Calu3 (cell line): ENCODE results near the gene NF1. TPM values are rescaled to one million over a fixed set of nuclear protein-coding genes. Genes with fewer than 3 reads are reported as not detected.

ENCODE experiments used
- BruUV-seq: library from RNA; stranded (reverse); fragments of 400-500 nt; replicated peaks from 2 replicates; lab custom pipeline; 2021; lab: Mats Ljungman, UMichigan
- CTCF ChIA-PET: fragments of 300-600 bp; sonication (Branson Sonifier 250); formaldehyde crosslinking; loops from one replicate; lab custom pipeline; 2022; ENCODE audit warnings: antibody characterized with exemption; lab: Charles Lee
- DNase-seq: peaks from one replicate; pipeline ENCODE4 v3.0.0; 2022
- H3K27ac Mint-ChIP-seq: one replicate; pipeline ENCODE4 v1.8.0; 2022; ENCODE audit warnings: mixed read lengths; ENCODE audit not compliant: unreplicated experiment
- H3K27me3 Mint-ChIP-seq: one replicate; pipeline ENCODE4 v1.8.0; 2022; ENCODE audit warnings: mixed read lengths; ENCODE audit not compliant: unreplicated experiment
- H3K36me3 Mint-ChIP-seq: one replicate; pipeline ENCODE4 v1.8.0; 2022; ENCODE audit warnings: mild to moderate bottlenecking, moderate library complexity, mixed read lengths; ENCODE audit not compliant: insufficient read depth, unreplicated experiment
- H3K4me1 Mint-ChIP-seq: one replicate; pipeline ENCODE4 v1.8.0; 2022; ENCODE audit warnings: mild to moderate bottlenecking, low read depth, mixed read lengths; ENCODE audit not compliant: unreplicated experiment
- H3K4me3 Mint-ChIP-seq: one replicate; pipeline ENCODE4 v1.8.0; 2022; ENCODE audit warnings: mild to moderate bottlenecking, low read depth, moderate library complexity, mixed read lengths; ENCODE audit not compliant: unreplicated experiment
- H3K9me3 Mint-ChIP-seq: one replicate; pipeline ENCODE4 v1.8.0; 2022; ENCODE audit warnings: low read depth, mixed read lengths; ENCODE audit not compliant: unreplicated experiment
- CTCF ChIP-seq: fragments of 200-600 bp; IDR thresholded peaks from one replicate; pipeline ENCODE4 v1.8.0; 2022; ENCODE audit warnings: antibody characterized with exemption; ENCODE audit not compliant: unreplicated experiment
- intact Hi-C: fragments of 100-400 bp; cut with micrococcal nuclease; formaldehyde crosslinking; loops from one replicate; pipeline ENCODE4 v1.10.0; 2022; ENCODE audit not compliant: unreplicated experiment
- total RNA-seq: library from RNA; stranded (reverse); gene quantifications from 2 replicates; pipeline ENCODE4 v1.2.3, GENCODE V29; 2022

Gene NF1
- total RNA-seq, 1 experiment from 2014 or later, result 64.7 TPM

GRCh38 chr17:31236137-31236536 lies 141.4 kb downstream of the NF1 start:
- TF ChIP-seq CTCF, result no peak
- H3K4me1 Mint-ChIP-seq, result no peaks in the 10 kb centered on the region
- BruUV-seq, result no TSS peak
- H3K9me3 Mint-ChIP-seq, result no peaks in the 10 kb centered on the region
- intact Hi-C loops, result no loop called here
- no peak overlapping the region for H3K27ac Mint-ChIP-seq
- H3K27me3 Mint-ChIP-seq, result no peaks in the 10 kb centered on the region
- no peak overlapping the region for H3K4me3 Mint-ChIP-seq
- CTCF ChIA-PET, result no interaction called here
- no peak for DNase-seq
- H3K36me3 Mint-ChIP-seq, result peaks cover 16% of the 10 kb centered on the region

GRCh38 chr17:31236712-31237111 lies 141.9 kb downstream of the NF1 start:
- CTCF ChIA-PET, result no interaction called here
- H3K4me3 Mint-ChIP-seq, result no peak overlapping the region
- no peaks in the 10 kb centered on the region for H3K27me3 Mint-ChIP-seq
- intact Hi-C loops, result no loop called here
- BruUV-seq, result no TSS peak
- peaks cover 10% of the 10 kb centered on the region for H3K36me3 Mint-ChIP-seq
- no peak overlapping the region for H3K27ac Mint-ChIP-seq
- H3K9me3 Mint-ChIP-seq, result no peaks in the 10 kb centered on the region
- DNase-seq, result no peak
- TF ChIP-seq CTCF, result no peak
- H3K4me1 Mint-ChIP-seq, result no peaks in the 10 kb centered on the region

GRCh38 chr17:31241116-31241515 lies 146.3 kb downstream of the NF1 start:
- no peaks in the 10 kb centered on the region for H3K27me3 Mint-ChIP-seq
- no peaks in the 10 kb centered on the region for H3K9me3 Mint-ChIP-seq
- BruUV-seq, result no TSS peak
- CTCF ChIA-PET, result no interaction called here
- H3K4me3 Mint-ChIP-seq, result no peak overlapping the region
- DNase-seq, result no peak
- no peak for TF ChIP-seq CTCF
- no peaks in the 10 kb centered on the region for H3K4me1 Mint-ChIP-seq
- no peak overlapping the region for H3K27ac Mint-ChIP-seq
- peaks cover 8% of the 10 kb centered on the region for H3K36me3 Mint-ChIP-seq
- intact Hi-C loops, result no loop called here

DNA sequence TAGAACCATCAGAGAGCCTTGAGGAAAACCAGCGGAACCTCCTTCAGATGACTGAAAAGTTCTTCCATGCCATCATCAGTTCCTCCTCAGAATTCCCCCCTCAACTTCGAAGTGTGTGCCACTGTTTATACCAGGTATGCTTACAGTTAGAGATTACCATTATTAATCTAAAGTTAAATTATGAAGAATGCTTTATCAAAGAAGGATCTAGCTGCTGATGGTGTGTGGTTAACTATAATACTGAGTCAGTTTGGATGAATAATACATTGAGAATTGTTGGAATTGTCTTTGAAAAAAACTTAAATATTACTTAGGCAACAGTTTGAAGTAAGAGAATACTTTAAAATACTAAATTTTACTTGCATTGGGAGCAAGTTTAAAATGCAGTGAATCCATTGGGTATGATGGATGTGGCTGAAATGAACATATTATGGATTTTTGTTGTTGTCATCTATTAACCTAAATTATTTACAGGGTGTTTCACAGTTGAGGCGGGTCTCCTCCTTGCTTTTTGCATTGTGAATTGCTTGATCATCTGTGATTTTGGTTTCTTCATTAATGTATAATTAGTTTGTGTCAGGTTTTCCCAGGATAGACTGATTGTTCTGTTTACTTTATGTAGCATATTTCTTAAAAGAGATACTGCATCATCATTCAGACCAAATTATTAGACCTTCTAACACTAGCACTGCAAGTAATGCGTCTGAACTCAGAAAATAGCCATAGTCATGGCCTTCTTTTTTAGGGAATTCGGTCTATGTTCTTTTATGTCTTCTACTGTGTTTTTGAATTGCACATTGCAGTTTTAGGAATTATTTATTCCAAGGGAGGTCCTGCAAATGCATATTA lies 154.4 kb downstream of the NF1 start:
- no peaks in the 10 kb centered on the region for H3K9me3 Mint-ChIP-seq
- no TSS peak for BruUV-seq
- intact Hi-C loops, result no loop called here
- peaks cover 11% of the 10 kb centered on the region for H3K36me3 Mint-ChIP-seq
- no peak for TF ChIP-seq CTCF
- CTCF ChIA-PET, result no interaction called here
- no peak overlapping the region for H3K4me3 Mint-ChIP-seq
- no peak for DNase-seq
- peaks cover 7% of the 10 kb centered on the region for H3K4me1 Mint-ChIP-seq
- no peaks in the 10 kb centered on the region for H3K27me3 Mint-ChIP-seq
- H3K27ac Mint-ChIP-seq, result no peak overlapping the region
